ENCODE measurements around the gene NR2C2AP. TPM values are rescaled to one million over a fixed set of nuclear protein-coding genes. Genes with fewer than 3 reads are reported as not detected.

NR2C2AP gene
- total and polyA plus RNA-seq, 2 of the 4 experiments (the other 2 are of a cell fraction): 5.4 to 9.0 TPM

GRCh38 chr19:19229701-19230100, 26.5 kb upstream of the NR2C2AP start:
- no peak overlapping the region for H3K27ac ChIP-seq (ENCODE audit: insufficient read depth, low read length)
- no peak overlapping the region for H4K91ac ChIP-seq (ENCODE audit: insufficient read depth, low read depth, low read length)
- H3K4me2 ChIP-seq (ENCODE audit: low read depth, low read length): no peak overlapping the region
- no peak overlapping the region for H3K4me3 ChIP-seq (ENCODE audit: insufficient read depth, low read depth, low read length)
- POLR2A ChIA-PET (ENCODE audit: unreplicated experiment): no interaction called here
- no peak overlapping the region for H3K56ac ChIP-seq (ENCODE audit: extremely low read depth, insufficient read depth, low read length)
- no peaks in the 10 kb centered on the region for H3K36me3 ChIP-seq (ENCODE audit: control insufficient read depth, insufficient read depth, low read length)
- H2BK15ac ChIP-seq (ENCODE audit: low read depth, low read length): no peak overlapping the region
- no peak overlapping the region for H2BK20ac ChIP-seq (ENCODE audit: low read depth, low read length)
- H3K14ac ChIP-seq (replicated peaks; ENCODE audit: low read depth, low read length): no peak overlapping the region
- DNase-seq (no peak), ATAC-seq (ENCODE audit: low read depth) (no peak)
- TF ChIP-seq RCOR1 (IDR thresholded peaks at IDR 0.05; ENCODE audit: insufficient replicate concordance, low read length) (no peak), POLR2A (IDR thresholded peaks at IDR 0.05; ENCODE audit: low read depth, low read length) (no peak), MAZ (IDR thresholded peaks at IDR 0.05; ENCODE audit: borderline replicate concordance, low read depth, low read length) (no peak), FOS (IDR thresholded peaks at IDR 0.05; ENCODE audit: low read depth, low read length) (no peak), RAD21 (IDR thresholded peaks at IDR 0.05; ENCODE audit: low read length) (no peak), CHD1 (IDR thresholded peaks at IDR 0.05; ENCODE audit: low read depth, low read length) (no peak), RFX5 (IDR thresholded peaks at IDR 0.05; ENCODE audit: low read depth, low read length) (no peak), CTCF (conservative IDR thresholded peaks at IDR 0.05; ENCODE audit: low read depth, low read length) (no peak), NFE2L2 (IDR thresholded peaks at IDR 0.05; ENCODE audit: low read depth, low read length) (no peak)
- H3K9ac ChIP-seq (ENCODE audit: low read depth, low read length): no peak overlapping the region
- no peak overlapping the region for H3K23ac ChIP-seq (ENCODE audit: low read depth, low read length)
- no CpG with 5 or more reads among the region's 3 CpGs for WGBS, 2 experiments (ENCODE audit: extremely low coverage in 2 of 2, insufficient read length in 1 of 2)
- dilution Hi-C loops (cut with HindIII; ENCODE audit: low sequenced_read_pairs, unreplicated experiment): no loop called here
- H2AK9ac ChIP-seq (replicated peaks; ENCODE audit: low read depth, low read length, poor library complexity): no peak overlapping the region
- H2AFZ ChIP-seq (replicated peaks; ENCODE audit: low read length, poor library complexity): no peak overlapping the region
- H3K9me3 ChIP-seq (ENCODE audit: control insufficient read depth, insufficient read depth, low read length): peaks cover 14% of the 10 kb centered on the region
- H2AK5ac ChIP-seq (ENCODE audit: low read depth, low read length): no peak overlapping the region
- BruUV-seq (replicated peaks): no TSS peak
- H2BK5ac ChIP-seq (ENCODE audit: low read depth, low read length, poor library complexity, severe bottlenecking): no peak overlapping the region
- no peak overlapping the region for H4K5ac ChIP-seq (ENCODE audit: low read depth, low read length)
- H3K4ac ChIP-seq (ENCODE audit: low read depth, low read length): no peak overlapping the region
- H4K20me1 ChIP-seq (ENCODE audit: insufficient read depth, low read length): no peaks in the 10 kb centered on the region
- no peaks in the 10 kb centered on the region for H3K4me1 ChIP-seq (ENCODE audit: control insufficient read depth, insufficient read depth, low read length)
- H3K27me3 ChIP-seq (ENCODE audit: control insufficient read depth, insufficient read depth, low read length): peaks cover 9% of the 10 kb centered on the region; the same call in 1 of the 2 replicates
- intact Hi-C loops (cut with micrococcal nuclease): no loop called here
- in situ Hi-C loops (cut with MboI; ENCODE audit: low sequenced_read_pairs): no loop called here
- no peaks in the 10 kb centered on the region for H3K79me1 ChIP-seq (ENCODE audit: low read depth in 1 of 2, low read length in 2 of 2)
- no peak overlapping the region for H4K8ac ChIP-seq (ENCODE audit: low read depth in 2 of 2, low read length in 2 of 2)
- H3K18ac ChIP-seq (ENCODE audit: low read depth, low read length): no peak overlapping the region
- CTCF ChIA-PET: interaction anchor here (1.3 kb wide), 1 partner anchor 27 kb away, joined by 3 read pairs; the partner anchor contains the start of gene NR2C2AP
- H2BK120ac ChIP-seq (ENCODE audit: low read depth, low read length): no peak overlapping the region
- no peaks in the 10 kb centered on the region for H3K9me1 ChIP-seq (ENCODE audit: insufficient read depth, low read length)

Measured in IMR-90 (cell line).